ENCODE results near the gene MAML2. TPM values are rescaled to one million over a fixed set of nuclear protein-coding genes. Genes with fewer than 3 reads are reported as not detected.

MAML2 gene
- total RNA-seq, 1 experiment from 2014 or later, result 2.9 TPM

DNA sequence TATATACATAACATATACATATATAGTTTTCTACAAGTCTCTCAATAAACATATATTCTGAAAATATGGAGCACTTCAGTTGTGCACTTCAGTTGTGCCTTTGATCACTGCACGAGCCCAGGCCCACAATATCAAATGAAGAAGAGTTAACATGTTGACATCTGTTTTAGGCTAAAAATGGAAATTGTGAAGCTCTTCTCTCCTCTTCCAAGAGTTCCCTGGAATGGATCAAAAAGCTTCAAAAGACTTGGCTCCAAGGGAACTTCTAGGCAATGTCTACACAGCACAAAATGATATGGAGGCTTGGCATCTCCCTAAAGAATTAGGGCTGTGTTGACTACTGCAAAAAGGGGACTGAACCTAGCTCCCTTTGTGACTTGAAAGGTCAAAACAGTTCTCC is 36.9 kb downstream of the MAML2 start:
- in situ Hi-C loops (cut with HindIII; ENCODE audit: low pct_unique_long_range_greater_than_20kb, low sequenced_read_pairs) (no loop called here), intact Hi-C loops (cut with micrococcal nuclease; ENCODE audit: unreplicated experiment) (no loop called here)
- peak overlapping the region in 1 of 2 experiments; percentile 59; a peak in 1 of 4 replicates for H3K4me3 ChIP-seq (ENCODE audit: low read depth in 2 of 2, low read length in 2 of 2)

GRCh38 chr11:96303980-96304379 is 39.0 kb downstream of the MAML2 start:
- no peak for DNase-seq (ENCODE audit: low read depth, low spot score)
- intact Hi-C loops (cut with micrococcal nuclease; ENCODE audit: unreplicated experiment), result no loop called here
- in situ Hi-C loops (cut with HindIII; ENCODE audit: low pct_unique_long_range_greater_than_20kb, low sequenced_read_pairs), result no loop called here
- Histone ChIP-seq H3K4me1 (ENCODE audit: control insufficient read depth, insufficient read depth, low read length) (peaks cover 53% of the 10 kb centered on the region), H3K4me3 (ENCODE audit: low read depth in 2 of 2, low read length in 2 of 2) (peak overlapping the region in 1 of 2 experiments; percentile 9; a peak in 2 of 4 replicates), H3K36me3 (ENCODE audit: control insufficient read depth, insufficient read depth, low read length) (no peaks in the 10 kb centered on the region), H3K9me3 (ENCODE audit: control insufficient read depth, insufficient read depth, low read depth, low read length) (no peaks in the 10 kb centered on the region), H3K27ac (ENCODE audit: low read length) (peak overlapping the region; percentile 18), H3K27me3 (ENCODE audit: control insufficient read depth, insufficient read depth, low read length) (no peaks in the 10 kb centered on the region)
- POLR2A ChIA-PET, result no interaction called here
- CTCF ChIA-PET, result interaction anchor here (1.0 kb wide), 1 partner anchor 39 kb away, joined by 3 read pairs; the partner anchor contains the start of gene MAML2
- ATAC-seq, result no peak
- TF ChIP-seq SIN3A (IDR thresholded peaks at IDR 0.05; ENCODE audit: borderline replicate concordance, insufficient read depth, low read depth, low read length) (no peak), TCF7L2 (IDR thresholded peaks at IDR 0.05; ENCODE audit: low read depth, low read length) (no peak), CTCF (IDR thresholded peaks at IDR 0.05) (no peak), POLR2AphosphoS5 (IDR thresholded peaks at IDR 0.05; ENCODE audit: low read depth, low read length) (no peak)
- TF ChIP-seq, protein P1, sequence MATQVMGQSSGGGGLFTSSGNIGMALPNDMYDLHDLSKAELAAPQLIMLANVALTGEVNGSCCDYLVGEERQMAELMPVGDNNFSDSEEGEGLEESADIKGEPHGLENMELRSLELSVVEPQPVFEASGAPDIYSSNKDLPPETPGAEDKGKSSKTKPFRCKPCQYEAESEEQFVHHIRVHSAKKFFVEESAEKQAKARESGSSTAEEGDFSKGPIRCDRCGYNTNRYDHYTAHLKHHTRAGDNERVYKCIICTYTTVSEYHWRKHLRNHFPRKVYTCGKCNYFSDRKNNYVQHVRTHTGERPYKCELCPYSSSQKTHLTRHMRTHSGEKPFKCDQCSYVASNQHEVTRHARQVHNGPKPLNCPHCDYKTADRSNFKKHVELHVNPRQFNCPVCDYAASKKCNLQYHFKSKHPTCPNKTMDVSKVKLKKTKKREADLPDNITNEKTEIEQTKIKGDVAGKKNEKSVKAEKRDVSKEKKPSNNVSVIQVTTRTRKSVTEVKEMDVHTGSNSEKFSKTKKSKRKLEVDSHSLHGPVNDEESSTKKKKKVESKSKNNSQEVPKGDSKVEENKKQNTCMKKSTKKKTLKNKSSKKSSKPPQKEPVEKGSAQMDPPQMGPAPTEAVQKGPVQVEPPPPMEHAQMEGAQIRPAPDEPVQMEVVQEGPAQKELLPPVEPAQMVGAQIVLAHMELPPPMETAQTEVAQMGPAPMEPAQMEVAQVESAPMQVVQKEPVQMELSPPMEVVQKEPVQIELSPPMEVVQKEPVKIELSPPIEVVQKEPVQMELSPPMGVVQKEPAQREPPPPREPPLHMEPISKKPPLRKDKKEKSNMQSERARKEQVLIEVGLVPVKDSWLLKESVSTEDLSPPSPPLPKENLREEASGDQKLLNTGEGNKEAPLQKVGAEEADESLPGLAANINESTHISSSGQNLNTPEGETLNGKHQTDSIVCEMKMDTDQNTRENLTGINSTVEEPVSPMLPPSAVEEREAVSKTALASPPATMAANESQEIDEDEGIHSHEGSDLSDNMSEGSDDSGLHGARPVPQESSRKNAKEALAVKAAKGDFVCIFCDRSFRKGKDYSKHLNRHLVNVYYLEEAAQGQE (IDR thresholded peaks at IDR 0.05; ENCODE audit: insufficient read depth in 1 of 2, low read depth in 2 of 2, low read length in 1 of 2), result no peak
- no TSS peak for BruUV-seq (replicated peaks)

More for the DNA sequence above, 36.9 kb downstream of the MAML2 start:
- POLR2A ChIA-PET, result interaction anchor here (0.9 to 2.0 kb wide), 2 partner anchors 26 to 36 kb away, joined by 4 to 13 read pairs; partner anchors contain the start of gene MAML2
- BruUV-seq (replicated peaks), result no TSS peak
- TF ChIP-seq POLR2AphosphoS5 (IDR thresholded peaks at IDR 0.05; ENCODE audit: low read depth, low read length), result no peak
- no peak for TF ChIP-seq TCF7L2 (IDR thresholded peaks at IDR 0.05; ENCODE audit: low read depth, low read length)
- no peak for TF ChIP-seq SIN3A (IDR thresholded peaks at IDR 0.05; ENCODE audit: borderline replicate concordance, insufficient read depth, low read depth, low read length)
- TF ChIP-seq, protein P1 (IDR thresholded peaks at IDR 0.05; ENCODE audit: insufficient read depth in 1 of 2, low read depth in 2 of 2, low read length in 1 of 2), result no peak
- no peak for TF ChIP-seq CTCF (IDR thresholded peaks at IDR 0.05)
- ATAC-seq, result no peak
- Histone ChIP-seq H3K27ac (ENCODE audit: low read length) (peak overlapping the region; percentile 91), H3K9me3 (ENCODE audit: control insufficient read depth, insufficient read depth, low read depth, low read length) (no peaks in the 10 kb centered on the region), H3K4me1 (ENCODE audit: control insufficient read depth, insufficient read depth, low read length) (peaks cover 73% of the 10 kb centered on the region), H3K36me3 (ENCODE audit: control insufficient read depth, insufficient read depth, low read length) (no peaks in the 10 kb centered on the region), H3K27me3 (ENCODE audit: control insufficient read depth, insufficient read depth, low read length) (no peaks in the 10 kb centered on the region)
- CTCF ChIA-PET, result interaction anchor here (1.7 to 2.2 kb wide), 2 partner anchors 33 to 37 kb away, joined by 4 to 8 read pairs; partner anchors contain the start of gene MAML2
- no peak for DNase-seq (ENCODE audit: low read depth, low spot score)

Data from Panc1 (cell line).